HTR-8/SVneo (cell line): ENCODE measurements around the gene CDC6.

ENCODE experiments used
- DNase-seq: peaks from one replicate; pipeline ENCODE4 v3.0.0; 2011; ENCODE audit warnings: low spot score, mixed read lengths; ENCODE audit not compliant: insufficient read length
- FAIRE-seq: peaks from 2 replicates; lab custom pipeline; 2011; peaks lifted over from hg19 to GRCh38; lab: Jason Lieb, UNC

Gene CDC6

DNA sequence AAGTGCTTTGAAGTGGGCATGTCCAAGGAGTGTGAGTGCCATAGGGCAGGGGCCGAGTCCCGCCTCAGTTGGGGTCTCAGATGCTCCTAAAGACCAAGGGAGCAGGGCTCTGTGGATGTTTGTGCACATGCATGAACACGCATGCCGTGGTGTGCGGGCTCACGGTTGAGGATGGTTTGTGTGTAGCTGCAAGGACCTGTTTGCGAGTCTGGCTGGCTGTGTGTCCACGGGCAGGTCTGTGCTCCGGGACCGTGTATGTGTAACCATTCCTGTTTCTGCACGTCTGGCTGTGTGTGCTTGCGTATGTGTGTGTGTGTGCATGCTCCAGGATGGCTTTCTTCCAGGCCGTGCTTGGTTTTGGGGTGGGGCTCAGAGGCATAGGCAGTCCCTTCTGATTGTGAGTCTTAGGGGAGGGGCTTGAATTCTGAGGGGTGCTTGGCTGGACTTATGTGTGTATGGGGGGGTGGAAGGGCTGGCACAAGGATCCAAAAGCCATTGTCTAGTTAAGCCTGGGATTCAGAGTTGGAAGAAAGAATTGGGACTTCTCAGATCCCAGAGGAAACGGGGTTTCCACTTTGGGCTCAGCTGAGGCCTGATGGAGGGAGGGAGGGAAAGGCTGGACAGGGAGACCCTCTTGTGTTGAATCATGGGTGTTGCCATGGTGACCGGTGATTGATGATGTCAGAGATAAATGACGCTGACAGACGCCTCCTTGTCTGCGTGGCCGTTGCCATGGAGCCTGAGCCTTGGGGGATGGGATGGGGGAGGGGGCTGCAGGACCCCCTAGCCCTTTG lies 62.4 kb downstream of the CDC6 start:
- FAIRE-seq (no peak), DNase-seq (no peak)

DNA sequence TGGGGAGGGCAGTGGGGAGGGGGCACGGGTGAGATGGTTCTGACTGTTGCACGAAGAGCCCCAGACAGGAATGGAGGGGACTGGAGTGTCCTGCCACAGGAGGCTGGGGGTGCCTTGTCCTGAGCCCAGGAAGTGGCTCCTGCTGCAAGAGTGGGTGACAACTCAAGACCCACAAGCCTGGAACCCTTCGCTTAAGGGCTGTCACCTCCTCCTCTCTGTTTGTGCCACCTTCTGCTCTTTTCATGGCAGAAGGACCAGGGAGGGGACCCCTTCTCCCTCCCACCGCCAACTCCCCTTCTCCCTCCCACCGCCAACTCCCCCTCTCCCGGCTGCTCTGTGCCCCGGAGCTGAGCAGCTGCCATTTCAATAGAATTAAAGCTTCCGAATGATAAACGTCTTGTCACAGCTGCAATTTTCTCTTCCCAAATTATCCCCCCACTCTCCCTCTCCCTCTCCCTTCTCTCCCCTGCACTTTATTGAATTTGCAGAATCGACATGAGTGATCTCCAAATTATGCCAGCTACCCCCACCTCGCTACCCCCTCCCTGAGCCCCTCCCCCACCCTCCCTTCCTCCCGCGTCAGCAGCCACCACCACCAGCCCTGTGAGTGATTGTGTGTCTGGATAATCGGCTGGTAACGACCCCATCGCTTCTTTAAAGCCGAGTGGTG lies 63.1 kb downstream of the CDC6 start:
- FAIRE-seq = no peak
- DNase-seq = no peak

DNA sequence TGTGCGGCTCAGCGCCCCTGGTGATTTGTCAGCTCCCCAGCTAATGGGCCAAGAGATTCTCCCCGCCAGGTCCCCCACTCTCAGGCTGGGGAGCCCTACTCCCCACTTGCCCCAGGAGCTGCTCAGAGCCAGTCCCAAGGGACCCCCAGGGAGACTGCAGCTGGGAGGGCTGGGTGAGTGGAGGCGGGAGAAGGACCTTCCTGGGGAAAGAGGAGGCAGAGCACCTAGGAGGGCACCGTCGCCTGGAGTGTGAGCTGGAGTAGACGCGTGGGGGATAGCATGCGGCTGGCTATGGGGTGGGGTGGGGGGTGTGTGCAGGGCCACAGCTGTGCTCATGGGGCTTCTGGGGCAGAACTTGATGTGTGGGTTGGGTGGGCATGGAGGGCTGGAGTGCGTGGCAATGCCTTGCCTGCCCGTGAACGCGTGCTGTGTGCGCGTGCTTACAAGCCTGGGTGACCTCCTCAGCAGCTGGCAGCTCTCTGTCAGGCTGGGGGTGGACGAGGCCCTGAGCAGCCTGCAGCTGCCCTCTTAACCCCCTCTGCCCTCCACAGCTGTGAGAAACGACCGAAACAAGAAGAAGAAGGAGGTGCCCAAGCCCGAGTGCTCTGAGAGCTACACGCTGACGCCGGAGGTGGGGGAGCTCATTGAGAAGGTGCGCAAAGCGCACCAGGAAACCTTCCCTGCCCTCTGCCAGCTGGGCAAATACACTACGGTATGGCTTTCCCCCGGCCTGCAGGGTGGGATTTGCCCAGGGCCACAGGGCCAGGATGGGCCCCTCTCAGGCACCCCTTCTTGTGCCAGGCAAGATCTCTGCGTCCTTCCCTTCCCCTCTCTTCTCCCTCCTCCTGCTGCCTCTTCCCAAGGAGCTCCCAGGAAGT lies 63.9 kb downstream of the CDC6 start:
- no peak for FAIRE-seq

DNA sequence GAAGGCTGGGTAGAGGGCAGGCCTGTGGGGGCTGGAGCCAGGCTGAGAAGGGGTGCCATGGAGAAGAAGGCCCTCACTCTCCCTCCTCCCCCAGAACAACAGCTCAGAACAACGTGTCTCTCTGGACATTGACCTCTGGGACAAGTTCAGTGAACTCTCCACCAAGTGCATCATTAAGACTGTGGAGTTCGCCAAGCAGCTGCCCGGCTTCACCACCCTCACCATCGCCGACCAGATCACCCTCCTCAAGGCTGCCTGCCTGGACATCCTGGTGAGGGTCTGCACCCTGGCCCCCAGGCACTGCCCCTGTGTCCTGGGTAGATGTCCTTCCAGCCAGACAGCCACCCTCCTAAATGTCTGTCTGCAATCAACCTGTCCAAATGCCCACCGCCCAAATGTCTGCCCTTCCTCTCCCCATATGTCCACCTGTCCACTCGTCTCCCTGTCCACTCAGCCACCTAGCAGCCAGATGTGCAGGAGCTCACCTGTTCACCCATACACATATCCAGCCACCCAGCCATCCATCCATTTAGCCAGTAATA lies 64.6 kb downstream of the CDC6 start:
- FAIRE-seq (no peak), DNase-seq (no peak)

More for the DNA sequence above, 63.9 kb downstream of the CDC6 start:
- no peak for DNase-seq

DNA sequence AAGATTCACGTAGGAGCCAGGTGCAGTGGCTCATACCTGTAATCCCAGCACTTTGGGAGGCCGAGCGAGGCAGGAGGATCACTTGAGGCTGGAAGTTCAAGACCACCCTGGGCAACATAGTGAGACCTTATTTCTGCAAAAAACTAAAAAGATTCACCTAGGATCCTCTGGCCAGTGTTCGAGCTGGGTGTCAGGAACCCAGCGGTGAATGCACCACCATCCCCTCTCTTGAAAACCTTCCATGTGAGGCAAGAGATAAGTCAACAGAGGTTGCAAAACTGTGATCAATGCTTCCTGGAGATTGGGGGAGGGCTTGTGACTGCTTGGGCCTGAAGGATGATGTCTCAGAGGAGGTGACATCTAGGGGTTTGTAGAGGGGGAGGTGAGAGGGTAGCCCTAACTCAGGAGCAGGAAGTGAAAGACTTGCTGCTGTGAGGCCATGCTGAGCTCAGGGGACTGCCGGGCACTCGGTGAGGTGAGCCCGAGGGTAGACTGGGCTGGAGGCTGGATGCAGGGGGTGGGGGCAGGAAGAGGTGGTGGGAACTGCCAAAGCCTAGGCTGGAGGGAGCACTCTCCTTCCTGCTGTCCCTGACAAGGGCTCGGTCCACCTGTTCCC lies 65.2 kb downstream of the CDC6 start:
- FAIRE-seq (no peak), DNase-seq (no peak)
